SK-N-SH treated with all-trans-retinoic acid at 6 μM for 48 hours (cell line): Measurements from ENCODE around the gene SPOCK2.

ENCODE experiments used
- RARB ChIP-seq: fragments of 250-450 bp; sonication (Bioruptor Pico); IDR thresholded peaks from 2 replicates; pipeline ENCODE4 v1.8.0; 2021; ENCODE audit warnings: mild to moderate bottlenecking, moderate library complexity
- ZFP30 ChIP-seq: fragments of 450-650 bp; formaldehyde crosslinking; IDR thresholded peaks from 2 replicates; pipeline ENCODE4 v1.5.0; 2022; ENCODE audit warnings: mild to moderate bottlenecking, moderate library complexity

GRCh38 chr10:72085166-72085565, 3.2 kb downstream of the SPOCK2 start:
- TF ChIP-seq ZFP30 (CRISPR knock-in tag) (no peak), RARB (CRISPR knock-in tag) (no peak)
